WTC11 (cell line): ENCODE results near the gene CD59.

Experiments used
- ATF3 ChIP-seq: sonication (generic); formaldehyde crosslinking; conservative IDR thresholded peaks from 2 replicates; pipeline ENCODE4 v1.8.1; 2022; ENCODE audit warnings: mild to moderate bottlenecking, missing genetic modification reagents
- CBFB ChIP-seq: sonication (generic); formaldehyde crosslinking; IDR thresholded peaks from 2 replicates; pipeline ENCODE4 v1.8.1; 2022; ENCODE audit warnings: mild to moderate bottlenecking, low read depth, missing genetic modification reagents
- CTCF ChIP-seq: fragments of 200-600 bp; IDR thresholded peaks from 2 replicates; pipeline ENCODE4 v1.8.0; 2022; ENCODE audit warnings: antibody characterized with exemption
- E2F5 ChIP-seq: sonication (generic); formaldehyde crosslinking; IDR thresholded peaks from 2 replicates; pipeline ENCODE4 v1.8.1; 2022; ENCODE audit warnings: mild to moderate bottlenecking, moderate library complexity, missing genetic modification reagents
- ETV6 ChIP-seq: sonication (generic); formaldehyde crosslinking; IDR thresholded peaks from 2 replicates; pipeline ENCODE4 v1.8.1; 2022; ENCODE audit warnings: mild to moderate bottlenecking, missing genetic modification reagents
- PRDM15 ChIP-seq: sonication (generic); formaldehyde crosslinking; IDR thresholded peaks from 2 replicates; pipeline ENCODE4 v1.8.0; 2022; ENCODE audit warnings: missing genetic modification reagents
- STAT6 ChIP-seq: sonication (generic); formaldehyde crosslinking; conservative IDR thresholded peaks from 2 replicates; pipeline ENCODE4 v1.8.1; 2023; ENCODE audit warnings: mild to moderate bottlenecking, low read depth, missing genetic modification reagents, moderate library complexity
- USF1 ChIP-seq: sonication (generic); formaldehyde crosslinking; IDR thresholded peaks from 2 replicates; pipeline ENCODE4 v1.8.0; 2022; ENCODE audit warnings: mild to moderate bottlenecking, missing genetic modification reagents
- ZNF138 ChIP-seq: sonication (generic); formaldehyde crosslinking; conservative IDR thresholded peaks from 2 replicates; pipeline ENCODE4 v1.8.1; 2022; ENCODE audit warnings: mild to moderate bottlenecking, moderate library complexity, missing genetic modification reagents
- ZNF512 ChIP-seq: sonication (generic); formaldehyde crosslinking; IDR thresholded peaks from 2 replicates; pipeline ENCODE4 v1.8.1; 2022; ENCODE audit warnings: missing genetic modification reagents, borderline replicate concordance
- ZSCAN18 ChIP-seq: fragments of 250-450 bp; sonication (Bioruptor Pico); IDR thresholded peaks from 2 replicates; pipeline ENCODE4 v2.1.2; 2022; ENCODE audit warnings: mild to moderate bottlenecking, moderate library complexity

- TF ChIP-seq E2F5 (CRISPR knock-in tag): no peak
- no peak for TF ChIP-seq CTCF
- no peak for TF ChIP-seq ATF3 (CRISPR knock-in tag)
- no peak for TF ChIP-seq ETV6
- TF ChIP-seq STAT6 (CRISPR knock-in tag): no peak
- no peak for TF ChIP-seq ZNF512 (CRISPR knock-in tag)
- peak; percentile 92 for TF ChIP-seq PRDM15 (CRISPR knock-in tag)
- no peak for TF ChIP-seq ZNF138 (CRISPR knock-in tag)
- no peak for TF ChIP-seq USF1 (CRISPR knock-in tag)
- no peak for TF ChIP-seq ZSCAN18 (CRISPR knock-in tag)
- TF ChIP-seq CBFB (CRISPR knock-in tag): no peak
Observed at GRCh38 chr11:33778675-33779074, 42.5 kb upstream of the CD59 start.
